Stomach (tissue), 4 donors: ENCODE data around the gene ARPC5.

Source experiments
- POLR2A ChIP-seq, 4 donors: fragments of 450-650 bp; IDR thresholded peaks; one replicate each; pipeline ENCODE4 v1.6.1; 2016; ENCODE audit warnings: antibody characterized with exemption in 4 of 4, control low read depth in 2 of 4, mild to moderate bottlenecking in 1 of 4, moderate library complexity in 1 of 4
- TF ChIP-seq, protein P1 (sequence below), 7 experiments: fragments of 450-650 bp in 4 of 7; fragments of 200-600 bp in 3 of 7; sonication (generic) in 3 of 7; IDR thresholded peaks; one replicate each; pipeline ENCODE4 v1.5.1; 2016 to 2019; ENCODE audit warnings: antibody characterized with exemption in 7 of 7, control low read depth in 2 of 7, mild to moderate bottlenecking in 1 of 7

DNA sequence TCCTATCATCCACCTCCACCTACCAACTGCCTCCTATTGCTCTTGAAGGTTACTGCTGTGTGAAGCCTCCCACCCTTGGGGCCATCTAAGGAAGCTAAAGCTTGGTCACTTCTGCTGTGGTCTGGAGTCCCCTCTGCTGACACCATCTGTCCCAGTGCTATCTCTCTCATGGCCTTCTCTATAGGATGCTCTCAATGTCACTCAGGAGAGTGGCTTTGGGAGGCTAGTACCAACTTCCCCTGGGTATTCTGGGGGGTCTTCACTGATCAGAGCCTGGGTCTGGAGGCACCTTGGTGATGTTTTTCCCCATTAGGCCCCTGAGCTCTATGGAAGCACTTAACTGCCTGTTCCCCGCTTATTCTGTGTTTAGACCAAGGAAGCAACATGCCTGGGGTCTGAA is 33.1 kb downstream of the ARPC5 start:
- TF ChIP-seq, protein P1, sequence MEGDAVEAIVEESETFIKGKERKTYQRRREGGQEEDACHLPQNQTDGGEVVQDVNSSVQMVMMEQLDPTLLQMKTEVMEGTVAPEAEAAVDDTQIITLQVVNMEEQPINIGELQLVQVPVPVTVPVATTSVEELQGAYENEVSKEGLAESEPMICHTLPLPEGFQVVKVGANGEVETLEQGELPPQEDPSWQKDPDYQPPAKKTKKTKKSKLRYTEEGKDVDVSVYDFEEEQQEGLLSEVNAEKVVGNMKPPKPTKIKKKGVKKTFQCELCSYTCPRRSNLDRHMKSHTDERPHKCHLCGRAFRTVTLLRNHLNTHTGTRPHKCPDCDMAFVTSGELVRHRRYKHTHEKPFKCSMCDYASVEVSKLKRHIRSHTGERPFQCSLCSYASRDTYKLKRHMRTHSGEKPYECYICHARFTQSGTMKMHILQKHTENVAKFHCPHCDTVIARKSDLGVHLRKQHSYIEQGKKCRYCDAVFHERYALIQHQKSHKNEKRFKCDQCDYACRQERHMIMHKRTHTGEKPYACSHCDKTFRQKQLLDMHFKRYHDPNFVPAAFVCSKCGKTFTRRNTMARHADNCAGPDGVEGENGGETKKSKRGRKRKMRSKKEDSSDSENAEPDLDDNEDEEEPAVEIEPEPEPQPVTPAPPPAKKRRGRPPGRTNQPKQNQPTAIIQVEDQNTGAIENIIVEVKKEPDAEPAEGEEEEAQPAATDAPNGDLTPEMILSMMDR (IDR thresholded peaks at IDR 0.05): no peak
- no peak for TF ChIP-seq POLR2A (IDR thresholded peaks at IDR 0.05)
